HepG2 (cell line): ENCODE measurements around the gene SVOP. TPM values are rescaled to one million over a fixed set of nuclear protein-coding genes. Genes with fewer than 3 reads are reported as not detected.

ENCODE experiments used
- ATAC-seq: fragments of 200-7000 bp; cut with Tn5 transposase; 3 replicates; pipeline ENCODE4 v1.9.1; 2020; ENCODE audit warnings: mild to moderate bottlenecking, moderate library complexity
- BruUV-seq: library from RNA; stranded (reverse); fragments of 400-500 nt; replicated peaks from 2 replicates; lab custom pipeline; 2021; lab: Mats Ljungman, UMichigan
- CTCF ChIA-PET: fragments of 300-600 bp; formaldehyde crosslinking; extraction: SDS; loops from one replicate; lab custom pipeline; 2021; ENCODE audit warnings: low total read pairs, inconsistent platforms, low intra/inter-chr PET ratio; lab: Yijun Ruan, JAX
- POLR2A ChIA-PET: fragments of 350-600 bp; sonication (Branson Sonifier 250); formaldehyde crosslinking; loops from one replicate; lab custom pipeline; 2020; ENCODE audit warnings: antibody characterized with exemption, inconsistent platforms; lab: Yijun Ruan, JAX
- DNase-seq: peaks from one replicate; pipeline ENCODE4 v3.0.0-alpha.2; 2015; ENCODE audit warnings: low spot score
- FAIRE-seq: peaks from 3 replicates; lab custom pipeline; 2011; peaks lifted over from hg19 to GRCh38; lab: Jason Lieb, UNC
- H2AFZ ChIP-seq: one replicate; pipeline ENCODE4 v1.6.1; 2011; ENCODE audit warnings: low read length, inconsistent platforms
- H3K27ac ChIP-seq: fragments of 300-600 bp; 3 replicates; pipeline ENCODE4 v1.8.0; 2011; ENCODE audit warnings: mixed run types, mild to moderate bottlenecking, mixed read lengths, low read length, inconsistent platforms; ENCODE audit not compliant: insufficient read depth; ENCODE audit errors: extremely low read length
- H3K27me3 ChIP-seq, 2 experiments: fragments of 200-600 bp in 1 of 2; 2 replicates in 1 of 2; 3 replicates in 1 of 2; pipeline versions ENCODE4 v1.6.0 to v1.8.0; 2011; ENCODE audit warnings: low read length in 2 of 2, mild to moderate bottlenecking in 2 of 2, moderate library complexity in 2 of 2, inconsistent platforms in 1 of 2; ENCODE audit not compliant: insufficient read depth in 2 of 2, control insufficient read depth in 1 of 2
- H3K36me3 ChIP-seq, 2 experiments: fragments of 200-600 bp in 1 of 2; replicated peaks in 1 of 2; 2 replicates in 1 of 2; 3 replicates in 1 of 2; pipeline versions ENCODE4 v1.5.1 to v1.8.0; 2011; ENCODE audit warnings: low read length in 2 of 2, inconsistent platforms in 1 of 2; ENCODE audit not compliant: insufficient read depth in 2 of 2, control insufficient read depth in 1 of 2
- H3K4me1 ChIP-seq: 2 replicates; pipeline ENCODE4 v1.5.1; 2012; ENCODE audit warnings: low read length, inconsistent platforms; ENCODE audit not compliant: insufficient read depth
- H3K4me2 ChIP-seq: 2 replicates; pipeline ENCODE4 v1.6.0; 2011; ENCODE audit warnings: low read depth, low read length, inconsistent platforms
- H3K4me3 ChIP-seq, 3 experiments: fragments of 200-600 bp in 1 of 3; sonication (generic), shearing (Covaris generic) in 1 of 3; replicated peaks in 1 of 3; 2 replicates each; pipeline ENCODE4 v1.5.1; 2011 to 2016; ENCODE audit warnings: low read length in 3 of 3, inconsistent platforms in 2 of 3, low read depth in 2 of 3, mild to moderate bottlenecking in 2 of 3, control low read depth in 1 of 3, mixed read lengths in 1 of 3; ENCODE audit not compliant: insufficient read depth in 1 of 3
- H3K79me2 ChIP-seq: one replicate; pipeline ENCODE4 v1.6.1; 2011; ENCODE audit warnings: low read length, inconsistent platforms; ENCODE audit not compliant: insufficient read depth
- H3K9ac ChIP-seq: 2 replicates; pipeline ENCODE4 v1.6.0; 2011; ENCODE audit warnings: mild to moderate bottlenecking, low read depth, low read length, inconsistent platforms; ENCODE audit not compliant: insufficient read depth
- H3K9me3 ChIP-seq: 2 replicates; pipeline ENCODE4 v1.5.1; 2012; ENCODE audit warnings: mild to moderate bottlenecking, low read length
- H4K20me1 ChIP-seq: 2 replicates; pipeline ENCODE4 v1.6.0; 2011; ENCODE audit warnings: inconsistent platforms, mild to moderate bottlenecking, low read length, moderate library complexity; ENCODE audit not compliant: insufficient read depth
- AHR ChIP-seq: IDR thresholded peaks from 2 replicates; pipeline ENCODE4 v1.6.1; 2018; ENCODE audit warnings: missing genetic modification reagents, missing compliant biosample characterization
- CBFB ChIP-seq: sonication (generic); formaldehyde crosslinking; IDR thresholded peaks from 2 replicates; pipeline ENCODE4 v1.4.0; 2020; ENCODE audit warnings: missing genetic modification reagents
- EEA1 ChIP-seq: sonication (generic); formaldehyde crosslinking; IDR thresholded peaks from 2 replicates; pipeline ENCODE4 v1.5.1; 2020; ENCODE audit warnings: mild to moderate bottlenecking, missing genetic modification reagents, borderline replicate concordance
- ESRRA ChIP-seq: sonication (generic); formaldehyde crosslinking; IDR thresholded peaks from 2 replicates; pipeline ENCODE4 v1.5.1; 2020; ENCODE audit warnings: mild to moderate bottlenecking, low read depth, missing genetic modification reagents
- FOXP1 ChIP-seq, 2 experiments: fragments of 450-650 bp in 1 of 2; IDR thresholded peaks; 2 replicates each; pipeline ENCODE4 v1.6.1; 2017 to 2018; ENCODE audit warnings: antibody characterized with exemption in 1 of 2
- GZF1 ChIP-seq: sonication (generic); formaldehyde crosslinking; IDR thresholded peaks from 2 replicates; pipeline ENCODE4 v1.5.1; 2020; ENCODE audit warnings: mild to moderate bottlenecking, missing genetic modification reagents
- NCOA1 ChIP-seq: sonication (generic); formaldehyde crosslinking; IDR thresholded peaks from 2 replicates; pipeline ENCODE4 v1.9.0; 2021; ENCODE audit warnings: missing genetic modification reagents
- PAF1 ChIP-seq: IDR thresholded peaks from 2 replicates; pipeline ENCODE4 v1.6.1; 2016; ENCODE audit warnings: missing genetic modification reagents, missing compliant biosample characterization
- SNAPC2 ChIP-seq: sonication (generic); formaldehyde crosslinking; IDR thresholded peaks from 2 replicates; pipeline ENCODE4 v1.8.1; 2022; ENCODE audit warnings: mild to moderate bottlenecking, missing genetic modification reagents
- TARDBP ChIP-seq: sonication (generic); formaldehyde crosslinking; IDR thresholded peaks from 2 replicates; pipeline ENCODE4 v1.8.0; 2022; ENCODE audit warnings: mild to moderate bottlenecking, missing genetic modification reagents
- YEATS4 ChIP-seq: sonication (generic); formaldehyde crosslinking; IDR thresholded peaks from 2 replicates; pipeline ENCODE4 v1.4.0; 2020; ENCODE audit warnings: missing genetic modification reagents, borderline replicate concordance
- ZBTB38 ChIP-seq: sonication (generic); formaldehyde crosslinking; IDR thresholded peaks from 2 replicates; pipeline ENCODE4 v1.5.1; 2020; ENCODE audit warnings: mild to moderate bottlenecking, missing genetic modification reagents
- ZKSCAN8 ChIP-seq: IDR thresholded peaks from 2 replicates; pipeline ENCODE4 v1.6.1; 2016; ENCODE audit warnings: borderline replicate concordance, missing genetic modification reagents, missing compliant biosample characterization
- ZMAT5 ChIP-seq: sonication (generic); formaldehyde crosslinking; IDR thresholded peaks from 2 replicates; pipeline ENCODE4 v1.5.0; 2020; ENCODE audit warnings: mild to moderate bottlenecking, low read depth, missing genetic modification reagents, borderline replicate concordance
- ZNF224 ChIP-seq: sonication (generic); formaldehyde crosslinking; IDR thresholded peaks from 2 replicates; pipeline ENCODE4 v1.5.0; 2020; ENCODE audit warnings: mild to moderate bottlenecking, missing genetic modification reagents
- ZNF749 ChIP-seq: sonication (generic); formaldehyde crosslinking; IDR thresholded peaks from 2 replicates; pipeline ENCODE4 v1.8.0; 2022; ENCODE audit warnings: mild to moderate bottlenecking, missing genetic modification reagents, moderate library complexity, borderline replicate concordance
- ZNF773 ChIP-seq: sonication (generic); formaldehyde crosslinking; IDR thresholded peaks from 2 replicates; pipeline ENCODE4 v1.4.0; 2020; ENCODE audit warnings: missing genetic modification reagents, borderline replicate concordance
- ZNF878 ChIP-seq: sonication (generic); formaldehyde crosslinking; IDR thresholded peaks from 2 replicates; pipeline ENCODE4 v1.8.1; 2023; ENCODE audit warnings: mild to moderate bottlenecking, missing genetic modification reagents, moderate library complexity
- WGBS: methylation state at CpG from one replicate; pipeline ENCODE4 v1.1.6; 2017; ENCODE audit warnings: low lambda C conversion rate; 5-methylcytosine and 5-hydroxymethylcytosine counted together
- in situ Hi-C: cut with HindIII; loops from 2 replicates; pipeline ENCODE4 v1.10.0; 2017; ENCODE audit warnings: low pct_unique_long_range_greater_than_20kb; ENCODE audit not compliant: extremely low pct_ligation_motif_present
- intact Hi-C: fragments of 100-400 bp; cut with micrococcal nuclease; formaldehyde crosslinking; loops from one replicate; pipeline ENCODE4 v1.10.0; 2022; ENCODE audit not compliant: unreplicated experiment
- polyA plus RNA-seq, 8 experiments: library from polyadenylated mRNA; depleted of rRNA in 3 of 8; stranded (reverse) in 7 of 8; unstranded in 1 of 8; fragments of >200 nt; fragmentation: Illumina TruSeq in 4 of 8; extraction: Trizol in 4 of 8; gene quantifications; 2 replicates each; pipeline versions ENCODE4 v1.2.1 to v1.2.3, GENCODE V29; 2011 to 2016; ENCODE audit warnings: low read depth in 4 of 8, missing spikeins in 1 of 8, mixed read lengths in 1 of 8; ENCODE audit not compliant: insufficient read depth in 1 of 8
- total RNA-seq, 5 experiments: library from RNA; depleted of rRNA; stranded (reverse); fragments of >200 nt; fragmentation: Illumina TruSeq; extraction: Trizol; gene quantifications; 2 replicates each; pipeline ENCODE4 v1.2.3, GENCODE V29; 2016; ENCODE audit warnings: low read depth in 1 of 5
- TF ChIP-seq, protein P1 (sequence below): sonication (generic); formaldehyde crosslinking; IDR thresholded peaks from 2 replicates; pipeline ENCODE4 v1.9.0; 2022; ENCODE audit warnings: missing genetic modification reagents, mild to moderate bottlenecking, borderline replicate concordance
- TF ChIP-seq, protein P2 (sequence below): IDR thresholded peaks from 2 replicates; pipeline ENCODE4 v1.6.1; 2016; ENCODE audit warnings: missing genetic modification reagents, missing compliant biosample characterization
- TF ChIP-seq, protein P3 (sequence below): sonication (generic); formaldehyde crosslinking; IDR thresholded peaks from 2 replicates; pipeline ENCODE4 v1.5.0; 2020; ENCODE audit warnings: mild to moderate bottlenecking, missing genetic modification reagents, borderline replicate concordance

SVOP gene
- total and polyA plus RNA-seq, 2 of the 13 experiments (the other 11 are each of a cell fraction or from before 2014, with no cell fraction given) = not detected

GRCh38 chr12:108906971-108907370 is 113.9 kb downstream of the SVOP start (continued):
- TF ChIP-seq, protein P1, sequence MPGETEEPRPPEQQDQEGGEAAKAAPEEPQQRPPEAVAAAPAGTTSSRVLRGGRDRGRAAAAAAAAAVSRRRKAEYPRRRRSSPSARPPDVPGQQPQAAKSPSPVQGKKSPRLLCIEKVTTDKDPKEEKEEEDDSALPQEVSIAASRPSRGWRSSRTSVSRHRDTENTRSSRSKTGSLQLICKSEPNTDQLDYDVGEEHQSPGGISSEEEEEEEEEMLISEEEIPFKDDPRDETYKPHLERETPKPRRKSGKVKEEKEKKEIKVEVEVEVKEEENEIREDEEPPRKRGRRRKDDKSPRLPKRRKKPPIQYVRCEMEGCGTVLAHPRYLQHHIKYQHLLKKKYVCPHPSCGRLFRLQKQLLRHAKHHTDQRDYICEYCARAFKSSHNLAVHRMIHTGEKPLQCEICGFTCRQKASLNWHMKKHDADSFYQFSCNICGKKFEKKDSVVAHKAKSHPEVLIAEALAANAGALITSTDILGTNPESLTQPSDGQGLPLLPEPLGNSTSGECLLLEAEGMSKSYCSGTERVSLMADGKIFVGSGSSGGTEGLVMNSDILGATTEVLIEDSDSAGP = no peak
- TF ChIP-seq FOXP1 (IDR thresholded peaks at IDR 0.05) (no peak), FOXP1 (CRISPR knock-in tag; IDR thresholded peaks at IDR 0.05) (no peak), ZMAT5 (CRISPR knock-in tag) (no peak)

DNA sequence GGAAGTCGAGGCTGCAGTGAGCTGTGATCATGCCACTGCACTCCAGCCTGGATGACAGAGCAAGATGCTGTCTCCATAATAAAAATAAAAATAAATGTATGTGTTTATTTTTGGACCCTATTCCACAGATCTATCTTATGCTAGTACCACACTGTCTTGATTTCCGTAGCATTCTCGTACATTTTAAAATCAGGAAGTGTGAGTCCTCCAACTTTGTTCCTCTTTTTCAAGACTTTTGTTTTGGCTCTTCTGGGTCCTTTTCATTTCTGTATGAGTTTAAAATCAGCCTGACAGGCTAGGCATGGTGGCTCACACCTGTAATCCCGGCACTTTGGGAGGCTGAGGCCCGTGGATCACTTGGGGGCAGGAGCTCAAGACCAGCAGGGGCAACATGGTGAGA is 115.1 kb downstream of the SVOP start:
- in situ Hi-C loops (no loop called here), intact Hi-C loops (no loop called here)
- no peaks in the 10 kb centered on the region for H3K9me3 ChIP-seq
- H3K27ac ChIP-seq = no peak overlapping the region
- no peak overlapping the region for H2AFZ ChIP-seq
- POLR2A ChIA-PET = no interaction called here
- no peaks in the 10 kb centered on the region for H4K20me1 ChIP-seq
- 40% methylated on average over 5 of the region's 5 CpGs for WGBS
- no peaks in the 10 kb centered on the region for H3K4me1 ChIP-seq
- no peak overlapping the region for H3K9ac ChIP-seq
- FAIRE-seq (no peak), DNase-seq (no peak), ATAC-seq (no peak)
- no peak overlapping the region for H3K4me3 ChIP-seq
- BruUV-seq = no TSS peak
- CTCF ChIA-PET = no interaction called here
- no peaks in the 10 kb centered on the region for H3K79me2 ChIP-seq
- 0 out of 5 replicates have a peak, but pooled peaks cover 0 to 5% of the 10 kb centered on the region in 2 experiments for H3K27me3 ChIP-seq
- no peak overlapping the region for H3K4me2 ChIP-seq
- no peaks in the 10 kb centered on the region for H3K36me3 ChIP-seq
- TF ChIP-seq, protein P2, sequence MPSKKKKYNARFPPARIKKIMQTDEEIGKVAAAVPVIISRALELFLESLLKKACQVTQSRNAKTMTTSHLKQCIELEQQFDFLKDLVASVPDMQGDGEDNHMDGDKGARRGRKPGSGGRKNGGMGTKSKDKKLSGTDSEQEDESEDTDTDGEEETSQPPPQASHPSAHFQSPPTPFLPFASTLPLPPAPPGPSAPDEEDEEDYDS (CRISPR knock-in tag) = no peak
- TF ChIP-seq YEATS4 (CRISPR knock-in tag) (no peak), ZNF773 (CRISPR knock-in tag) (no peak), CBFB (CRISPR knock-in tag) (no peak), ESRRA (no peak), ZNF224 (CRISPR knock-in tag) (no peak), NCOA1 (CRISPR knock-in tag) (no peak), AHR (CRISPR knock-in tag) (no peak), TARDBP (CRISPR knock-in tag) (no peak), PAF1 (CRISPR knock-in tag) (no peak), ZBTB38 (no peak), SNAPC2 (CRISPR knock-in tag) (no peak), GZF1 (CRISPR knock-in tag) (no peak), ZNF749 (CRISPR knock-in tag) (no peak), ZNF878 (CRISPR knock-in tag) (no peak), ZMAT5 (CRISPR knock-in tag) (no peak), EEA1 (CRISPR knock-in tag) (no peak), ZKSCAN8 (CRISPR knock-in tag) (no peak)
- TF ChIP-seq, protein P3, sequence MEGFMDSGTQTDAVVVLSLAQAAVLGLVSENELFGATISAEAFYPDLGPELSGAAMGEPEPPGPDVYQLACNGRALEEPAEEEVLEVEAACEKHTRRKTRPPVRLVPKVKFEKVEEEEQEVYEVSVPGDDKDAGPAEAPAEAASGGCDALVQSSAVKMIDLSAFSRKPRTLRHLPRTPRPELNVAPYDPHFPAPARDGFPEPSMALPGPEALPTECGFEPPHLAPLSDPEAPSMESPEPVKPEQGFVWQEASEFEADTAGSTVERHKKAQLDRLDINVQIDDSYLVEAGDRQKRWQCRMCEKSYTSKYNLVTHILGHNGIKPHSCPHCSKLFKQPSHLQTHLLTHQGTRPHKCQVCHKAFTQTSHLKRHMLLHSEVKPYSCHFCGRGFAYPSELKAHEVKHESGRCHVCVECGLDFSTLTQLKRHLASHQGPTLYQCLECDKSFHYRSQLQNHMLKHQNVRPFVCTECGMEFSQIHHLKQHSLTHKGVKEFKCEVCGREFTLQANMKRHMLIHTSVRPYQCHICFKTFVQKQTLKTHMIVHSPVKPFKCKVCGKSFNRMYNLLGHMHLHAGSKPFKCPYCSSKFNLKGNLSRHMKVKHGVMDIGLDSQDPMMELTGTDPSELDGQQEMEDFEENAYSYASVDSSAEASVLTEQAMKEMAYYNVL = no peak
